HG03442 (cell line): Measurements from ENCODE around the gene VWA2.

Source experiments
- ATAC-seq: cut with Tn5 transposase; IDR thresholded peaks from one replicate; pipeline ENCODE4 v1.9.1; 2021; ENCODE audit warnings: mild to moderate bottlenecking, moderate library complexity; ENCODE audit not compliant: unreplicated experiment

The VWA2 gene

GRCh38 chr10:114274616-114275453, 35.8 kb downstream of the VWA2 start:
- ATAC-seq: no peak

GRCh38 chr10:114276066-114276465, 37.0 kb downstream of the VWA2 start:
- ATAC-seq: no peak

GRCh38 chr10:114276671-114277070, 37.6 kb downstream of the VWA2 start:
- no peak for ATAC-seq

- ATAC-seq: no peak
Measured at GRCh38 chr10:114278140-114278883, 39.3 kb downstream of the VWA2 start.

- no peak for ATAC-seq
Measured at GRCh38 chr10:114278884-114279191, 39.8 kb downstream of the VWA2 start.

- ATAC-seq: no peak
Measured at GRCh38 chr10:114279289-114279688, 40.2 kb downstream of the VWA2 start.

- ATAC-seq: no peak
Measured at GRCh38 chr10:114279901-114280644, 41.0 kb downstream of the VWA2 start.

GRCh38 chr10:114281006-114281405, 42.0 kb downstream of the VWA2 start:
- ATAC-seq: no peak

- ATAC-seq: no peak
Measured at GRCh38 chr10:114281461-114281860, 42.4 kb downstream of the VWA2 start.

- no peak for ATAC-seq
Measured at GRCh38 chr10:114282526-114282925, 43.5 kb downstream of the VWA2 start.

- ATAC-seq: no peak
Measured at GRCh38 chr10:114283091-114283490, 44.0 kb downstream of the VWA2 start.

GRCh38 chr10:114283535-114284234, 44.6 kb downstream of the VWA2 start:
- no peak for ATAC-seq

GRCh38 chr10:114284346-114285071, 45.5 kb downstream of the VWA2 start:
- no peak for ATAC-seq

- ATAC-seq: no peak
Measured at GRCh38 chr10:114285961-114286441, 46.9 kb downstream of the VWA2 start.

GRCh38 chr10:114286921-114287320, 47.9 kb downstream of the VWA2 start:
- ATAC-seq: no peak

- ATAC-seq: no peak
Measured at GRCh38 chr10:114288424-114289095, 49.5 kb downstream of the VWA2 start.

GRCh38 chr10:114289096-114289436, 50.0 kb downstream of the VWA2 start:
- ATAC-seq: no peak

- ATAC-seq: no peak
Measured at GRCh38 chr10:114290038-114290437, 51.0 kb downstream of the VWA2 start.

GRCh38 chr10:114291076-114291475, 52.0 kb downstream of the VWA2 start:
- no peak for ATAC-seq

GRCh38 chr10:114291516-114291915, 52.5 kb downstream of the VWA2 start:
- no peak for ATAC-seq
